Esophagus muscularis mucosa (tissue), 4 donors: ENCODE measurements around the gene TMC5. TPM values are rescaled to one million over a fixed set of nuclear protein-coding genes. Genes with fewer than 3 reads are reported as not detected.
"Not testable (repeated sequence)": the region's sequence is repeated elsewhere in the genome, so short reads cannot be mapped to it uniquely, and the experiment has no call there.

Source experiments
- DNase-seq: peaks from one replicate; pipeline ENCODE4 v3.0.0-alpha.2; 2017; ENCODE audit errors: extremely low spot score
- H3K27ac ChIP-seq, 4 donors: fragments of 200-600 bp; sonication (generic); replicated peaks in 1 of 4; 1 replicate in 3 of 4; 2 replicates in 1 of 4; pipeline ENCODE4 v1.5.1; 2016 to 2019; ENCODE audit warnings: mild to moderate bottlenecking in 1 of 4
- H3K27me3 ChIP-seq, 4 donors: fragments of 200-600 bp; sonication (generic); one replicate each; pipeline versions ENCODE4 v1.5.1 to v1.6.0; 2016 to 2019
- H3K36me3 ChIP-seq, 4 donors: fragments of 200-600 bp; sonication (generic); one replicate each; pipeline ENCODE4 v1.5.1; 2016 to 2019
- H3K4me1 ChIP-seq, 4 donors: fragments of 200-600 bp; sonication (generic); one replicate each; pipeline ENCODE4 v1.5.1; 2016 to 2019
- H3K4me3 ChIP-seq, 4 donors: fragments of 200-600 bp; sonication (generic); 1 replicate in 2 of 4; 2 replicates in 2 of 4; pipeline ENCODE4 v1.5.1; 2016 to 2019; ENCODE audit warnings: mild to moderate bottlenecking in 4 of 4, moderate library complexity in 1 of 4
- H3K9me3 ChIP-seq, 4 donors: fragments of 200-600 bp; sonication (generic); 1 replicate in 3 of 4; 2 replicates in 1 of 4; pipeline ENCODE4 v1.5.1; 2016 to 2019
- CTCF ChIP-seq, 3 experiments: fragments of 200-600 bp in 2 of 3; fragments of 450-650 bp in 1 of 3; sonication (generic) in 2 of 3; IDR thresholded peaks; one replicate each; pipeline ENCODE4 v1.5.1; 2017 to 2019; ENCODE audit warnings: antibody characterized with exemption in 3 of 3, mild to moderate bottlenecking in 2 of 3, moderate library complexity in 1 of 3
- EP300 ChIP-seq: sonication (generic); formaldehyde crosslinking; IDR thresholded peaks from one replicate; pipeline ENCODE4 v1.6.1; 2017; ENCODE audit warnings: antibody characterized with exemption
- POLR2A ChIP-seq: fragments of 450-650 bp; IDR thresholded peaks from one replicate; pipeline ENCODE4 v1.6.1; 2017; ENCODE audit warnings: antibody characterized with exemption, moderate library complexity, mild to moderate bottlenecking, low read depth
- POLR2AphosphoS5 ChIP-seq, 2 donors: sonication (generic); formaldehyde crosslinking; IDR thresholded peaks; one replicate each; pipeline ENCODE4 v1.6.1; 2017; ENCODE audit warnings: antibody characterized with exemption in 2 of 2
- WGBS: methylation state at CpG from one replicate; pipeline ENCODE4 v1.1.5; 2018; 5-methylcytosine and 5-hydroxymethylcytosine counted together
- intact Hi-C: fragments of 100-400 bp; cut with DNase I; formaldehyde crosslinking; loops from one replicate; pipeline ENCODE4 v1.15.1; 2023
- total RNA-seq, 4 donors: library from RNA; depleted of rRNA; stranded (reverse); fragments of >200 nt; gene quantifications; one replicate each; pipeline versions ENCODE4 v1.1.0 to v1.2.1, GENCODE V29; 2016

The TMC5 gene
- total RNA-seq, 4 donors from 2014 or later = under 0.01 to 0.42 (median 0.12) TPM

GRCh38 chr16:19532601-19533000 lies 114.9 kb downstream of the TMC5 start:
- no peak overlapping the region for H3K27ac ChIP-seq
- peaks cover 15 to 77% (median 39%) of the 10 kb centered on the region in 4 donors for H3K36me3 ChIP-seq
- no peaks in the 10 kb centered on the region for H3K27me3 ChIP-seq
- intact Hi-C loops = no loop called here
- WGBS = 81% methylated on average over 1 of the region's 1 CpG
- no peaks in the 10 kb centered on the region for H3K9me3 ChIP-seq
- peaks cover 0 to 8% (median 0%) of the 10 kb centered on the region in 4 donors for H3K4me1 ChIP-seq
- H3K4me3 ChIP-seq = no peak overlapping the region
- TF ChIP-seq EP300 = no peak
- TF ChIP-seq POLR2A = no peak
- no peak for TF ChIP-seq CTCF (IDR thresholded peaks at IDR 0.05)
- DNase-seq = no peak

GRCh38 chr16:19540241-19540970 lies 122.7 kb downstream of the TMC5 start:
- H3K9me3 ChIP-seq = no peaks in the 10 kb centered on the region
- no peak overlapping the region for H3K4me3 ChIP-seq
- no peak overlapping the region for H3K27ac ChIP-seq
- H3K27me3 ChIP-seq = no peaks in the 10 kb centered on the region
- intact Hi-C loops = no loop called here
- peaks cover 0 to 4% (median 0%) of the 10 kb centered on the region in 4 donors for H3K4me1 ChIP-seq
- H3K36me3 ChIP-seq = peaks cover 33 to 79% (median 58%) of the 10 kb centered on the region in 4 donors
- no peak for TF ChIP-seq POLR2AphosphoS5 (IDR thresholded peaks at IDR 0.05)
- no peak for TF ChIP-seq POLR2A
- no peak for TF ChIP-seq EP300
- no peak for TF ChIP-seq CTCF (IDR thresholded peaks at IDR 0.05)
- 95% methylated on average over 6 of the region's 6 CpGs for WGBS
- DNase-seq = no peak

- Histone ChIP-seq H3K4me3 (no peak overlapping the region), H3K9me3 (no peaks in the 10 kb centered on the region), H3K36me3 (peaks cover 32 to 82% (median 62%) of the 10 kb centered on the region in 4 donors), H3K27ac (no peak overlapping the region), H3K4me1 (peaks cover 0 to 4% (median 0%) of the 10 kb centered on the region in 4 donors), H3K27me3 (no peaks in the 10 kb centered on the region)
- no peak for DNase-seq
- intact Hi-C loops = no loop called here
- TF ChIP-seq POLR2AphosphoS5 (IDR thresholded peaks at IDR 0.05) = no peak
- TF ChIP-seq CTCF (IDR thresholded peaks at IDR 0.05) = no peak
- TF ChIP-seq POLR2A = no peak
- TF ChIP-seq EP300 = no peak
- WGBS = 47% methylated on average over 3 of the region's 3 CpGs
These were observed 124.6 kb downstream of the TMC5 start for GRCh38 chr16:19542138-19542821.

- H3K4me3 ChIP-seq, H3K27ac ChIP-seq, H3K4me1 ChIP-seq, H3K9me3 ChIP-seq, H3K27me3 ChIP-seq, DNase-seq, intact Hi-C loops: not testable (repeated sequence)
- 83% methylated on average over 10 of the region's 10 CpGs for whole genome bisulfite sequencing
- H3K36me3 ChIP-seq = peaks cover 34 to 86% (median 65%) of the 10 kb centered on the region in 4 donors
These were observed 125.8 kb downstream of the TMC5 start for GRCh38 chr16:19543278-19543996.

GRCh38 chr16:19548144-19548543 lies 130.5 kb downstream of the TMC5 start:
- Histone ChIP-seq H3K9me3 (no peaks in the 10 kb centered on the region), H3K27me3 (no peaks in the 10 kb centered on the region), H3K4me3 (no peak overlapping the region), H3K27ac (no peak overlapping the region), H3K36me3 (peaks cover 25 to 85% (median 56%) of the 10 kb centered on the region in 4 donors), H3K4me1 (no peaks in the 10 kb centered on the region)
- intact Hi-C loops = no loop called here
- DNase-seq = no peak
- TF ChIP-seq CTCF (IDR thresholded peaks at IDR 0.05) (no peak), POLR2A (no peak), EP300 (no peak)
- WGBS = 99% methylated on average over 3 of the region's 3 CpGs
